ENCODE measurements around the gene LYZ.

The LYZ gene

DNA sequence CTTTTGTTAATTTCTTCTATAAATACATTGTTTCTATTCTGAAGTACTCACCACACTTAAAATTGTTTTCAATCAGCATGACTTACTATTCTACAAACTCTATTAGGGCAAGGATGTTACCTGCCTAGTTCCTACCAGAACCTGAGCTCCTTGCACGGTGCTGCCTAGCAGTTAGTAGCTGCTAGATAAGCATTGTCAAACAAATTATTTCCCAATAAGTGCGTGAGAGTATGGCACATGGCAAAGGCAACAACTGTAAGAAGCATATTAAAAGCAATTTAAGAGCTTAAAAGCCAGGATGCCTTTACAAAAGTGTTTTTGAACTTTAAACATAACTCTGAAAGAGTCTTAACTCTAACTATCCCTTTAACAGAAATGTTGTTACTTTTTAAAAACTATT is 8.2 kb upstream of the LYZ start:
- no peak for DNase-seq

DNA sequence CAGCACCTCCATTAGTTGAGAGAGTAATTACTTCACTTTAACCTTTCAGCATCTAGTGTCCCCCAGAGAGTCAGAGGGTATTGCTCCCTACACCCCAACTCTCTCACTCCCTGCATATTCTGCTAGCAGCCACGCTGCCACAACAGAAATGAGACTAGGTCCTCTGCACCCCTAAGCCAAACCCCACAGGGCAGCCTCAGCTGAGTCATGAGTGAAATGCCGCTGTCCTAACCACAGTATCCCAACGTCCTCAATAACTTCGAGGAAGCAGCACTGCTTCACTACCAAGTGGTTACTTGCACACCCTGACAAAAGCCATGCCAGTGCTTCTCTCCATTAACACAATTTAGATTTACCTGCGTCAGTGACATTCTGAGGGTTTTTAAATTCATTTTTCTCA is 6.9 kb upstream of the LYZ start:
- no peak for DNase-seq

DNA sequence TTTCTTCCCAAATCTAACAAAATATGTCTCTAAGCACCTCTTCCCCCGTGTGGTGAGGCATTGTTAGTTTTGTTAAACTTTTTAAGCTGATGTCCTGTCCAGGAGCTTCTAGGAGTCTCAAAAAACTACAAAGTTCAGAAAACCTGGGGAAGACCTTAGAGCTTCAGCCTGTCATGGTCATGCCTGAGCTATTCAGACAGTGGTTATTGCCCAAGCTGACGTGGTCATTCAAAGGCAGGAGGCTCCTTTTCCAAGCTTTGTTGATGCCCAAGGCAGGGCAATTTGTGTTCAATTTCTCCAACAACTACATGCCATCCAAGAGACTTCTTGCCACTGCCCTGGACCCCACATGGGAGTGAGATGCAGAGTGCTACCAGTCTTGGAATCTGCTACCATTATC is 5.8 kb upstream of the LYZ start:
- no peak for DNase-seq

DNA sequence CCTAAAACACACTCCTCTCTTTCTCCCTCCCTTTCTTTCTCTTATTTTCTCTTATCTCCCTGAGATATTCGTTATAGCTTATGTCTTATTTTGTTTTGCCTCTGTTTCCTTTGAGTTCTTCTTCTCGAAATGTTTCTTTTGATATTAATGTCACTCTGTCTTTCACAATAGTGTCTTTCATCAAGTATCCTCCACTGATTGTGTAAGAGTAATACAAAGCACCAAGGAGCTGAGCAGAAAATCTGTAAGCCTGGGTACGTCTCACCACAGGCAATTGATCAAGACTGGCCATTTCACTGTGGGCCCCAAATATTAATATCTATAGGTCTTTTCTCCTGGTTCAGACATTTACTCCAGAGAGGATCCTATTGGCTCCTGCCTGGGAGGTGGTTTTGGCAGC is 4.8 kb upstream of the LYZ start:
- DNase-seq = no peak

DNA sequence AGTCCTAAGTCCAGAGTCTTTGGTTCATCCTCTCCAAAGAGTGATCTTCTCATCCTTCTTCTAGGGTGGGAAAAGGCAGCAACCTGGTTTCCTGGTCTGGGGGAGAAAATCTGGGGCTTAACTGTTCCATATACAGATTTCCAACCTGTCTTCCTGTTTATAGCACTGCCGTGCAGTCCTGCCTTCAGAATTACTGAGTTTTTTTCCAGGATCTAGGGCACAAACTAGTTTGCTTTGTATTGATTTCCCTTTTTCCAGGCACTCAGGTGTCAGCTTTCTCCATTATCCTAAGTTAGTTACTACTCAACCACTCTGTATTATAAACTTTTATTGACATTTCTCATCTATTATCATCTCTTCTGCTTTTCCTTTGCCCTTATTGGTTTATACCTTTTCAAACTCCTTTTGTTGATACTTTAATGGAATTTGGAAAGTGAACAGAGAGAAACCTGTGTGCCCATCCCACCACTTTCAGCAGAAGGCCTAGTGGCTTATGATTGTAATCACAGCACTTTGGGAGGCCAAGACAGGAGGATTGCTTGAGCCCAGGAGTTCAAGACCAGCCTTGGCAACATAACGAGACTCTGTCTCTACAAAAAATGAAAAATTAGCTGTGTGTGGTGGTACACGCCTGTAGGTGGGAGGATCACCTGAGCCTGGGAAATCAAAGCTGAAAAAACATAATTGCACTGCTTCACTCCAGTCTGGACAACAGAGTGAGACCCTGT is 4.1 kb upstream of the LYZ start:
- no peak for DNase-seq

DNA sequence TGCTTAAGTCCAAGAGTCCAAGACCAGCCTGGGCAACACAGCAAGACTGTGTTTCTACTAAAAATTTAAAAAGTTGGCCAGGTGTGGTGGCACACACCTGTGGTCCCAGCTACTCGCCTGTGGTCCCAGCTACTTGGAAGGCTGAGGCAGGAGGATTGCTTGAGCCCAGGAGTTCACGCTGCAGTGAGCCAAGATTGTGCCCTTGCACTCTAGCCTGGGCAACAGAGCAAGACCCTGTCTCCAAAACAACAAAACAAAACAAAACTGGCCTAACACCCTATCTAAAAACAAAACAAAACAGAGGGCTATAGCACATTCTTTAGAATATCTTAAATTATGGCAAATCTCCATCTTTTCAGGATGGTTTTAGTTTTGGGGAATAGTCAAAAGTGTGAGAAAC is 3.1 kb upstream of the LYZ start:
- no peak for DNase-seq

DNA sequence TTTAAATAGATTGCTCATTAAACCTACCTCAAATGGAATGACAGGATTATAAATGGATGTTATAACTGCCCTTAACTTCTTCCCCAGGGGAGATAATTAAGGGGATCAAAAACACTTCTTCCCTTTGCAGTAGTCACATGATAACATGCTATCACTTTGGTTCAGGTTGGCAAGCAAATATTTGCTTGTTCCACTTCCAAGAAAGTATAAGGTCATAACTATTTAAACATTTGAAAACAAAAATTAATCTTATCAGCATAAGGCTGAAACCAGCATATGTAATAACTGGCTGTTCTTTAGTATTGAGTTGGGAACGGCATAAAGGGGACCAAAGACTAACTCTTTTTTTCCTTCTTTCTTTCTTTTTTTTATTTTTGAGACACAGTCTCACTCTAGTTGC is 2.4 kb upstream of the LYZ start:
- DNase-seq = no peak

DNA sequence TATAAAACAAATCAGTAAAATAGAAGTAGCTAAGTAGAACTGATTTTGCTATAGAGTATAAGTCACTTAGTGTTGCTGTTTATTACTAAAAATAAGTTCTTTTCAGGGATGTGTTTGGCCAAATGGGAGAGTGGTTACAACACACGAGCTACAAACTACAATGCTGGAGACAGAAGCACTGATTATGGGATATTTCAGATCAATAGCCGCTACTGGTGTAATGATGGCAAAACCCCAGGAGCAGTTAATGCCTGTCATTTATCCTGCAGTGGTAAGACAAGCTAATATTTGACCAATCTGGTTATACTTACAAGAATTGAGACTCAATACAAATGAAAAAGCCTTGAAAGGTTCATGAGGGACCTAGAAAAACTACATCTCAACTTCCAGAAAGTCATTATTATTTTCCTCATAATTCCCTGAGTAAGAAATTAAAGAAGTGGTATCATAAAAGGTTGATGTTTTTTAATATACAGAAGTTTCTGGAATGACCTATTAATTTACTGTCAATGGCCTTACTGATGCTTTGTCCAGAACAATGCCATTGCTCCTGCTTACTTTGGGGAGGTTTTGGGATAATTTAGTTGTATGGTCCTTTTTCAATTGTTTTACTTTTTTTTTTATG is 1.9 kb downstream of the LYZ start:
- no peak for DNase-seq

DNA sequence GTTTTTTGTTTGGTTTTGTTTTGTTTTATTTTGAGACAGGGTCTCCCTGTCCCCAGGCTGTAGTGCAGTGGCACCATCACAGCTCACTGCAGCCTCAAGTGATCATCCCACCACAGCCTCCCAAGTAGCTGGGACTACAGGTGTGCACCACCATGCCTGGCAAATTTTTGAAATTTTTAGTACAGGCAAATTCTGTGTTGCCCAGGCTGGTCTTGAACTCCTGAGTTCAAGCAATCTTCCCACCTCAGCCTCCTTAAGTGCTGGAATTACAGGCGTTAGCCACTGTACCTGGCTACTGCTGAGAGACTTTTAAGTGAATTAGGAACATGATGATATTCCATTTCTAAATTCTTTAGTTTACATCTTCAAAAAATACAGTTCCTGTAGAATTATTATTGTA is 2.6 kb downstream of the LYZ start:
- DNase-seq = no peak

DNA sequence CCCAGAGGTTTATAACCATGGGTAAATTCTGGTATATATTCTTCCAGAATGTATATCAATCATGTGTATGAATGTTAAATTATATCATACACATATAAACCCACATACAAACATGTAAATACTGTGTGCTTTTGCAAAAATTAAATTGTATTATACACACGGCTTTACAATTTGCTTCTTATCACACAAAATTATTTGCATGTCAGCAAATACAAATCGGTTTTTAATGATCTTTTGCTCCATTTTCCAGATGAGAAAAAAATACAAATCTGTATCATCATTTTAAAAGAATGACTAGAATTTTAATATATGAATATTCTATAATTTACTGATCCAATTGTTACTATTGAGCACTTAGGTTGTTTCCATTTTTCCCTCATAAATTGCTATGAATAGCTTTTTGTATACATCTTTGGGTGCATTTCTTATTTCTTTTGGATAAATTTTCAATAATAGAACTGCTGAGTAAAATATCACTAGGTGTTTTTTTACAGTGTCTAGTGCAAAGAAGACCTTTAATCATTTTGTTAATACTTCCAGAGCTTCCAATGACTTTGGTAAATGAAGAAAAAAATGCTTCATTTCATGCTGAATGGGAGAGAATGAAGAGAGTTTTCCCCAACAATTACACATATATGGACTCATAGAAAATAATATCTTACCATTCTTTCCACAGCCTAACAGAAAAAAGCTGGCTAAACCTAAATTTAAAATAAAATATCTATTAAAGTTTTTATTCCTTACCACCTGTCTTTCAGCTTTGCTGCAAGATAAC is 3.5 kb downstream of the LYZ start:
- no peak for DNase-seq

DNA sequence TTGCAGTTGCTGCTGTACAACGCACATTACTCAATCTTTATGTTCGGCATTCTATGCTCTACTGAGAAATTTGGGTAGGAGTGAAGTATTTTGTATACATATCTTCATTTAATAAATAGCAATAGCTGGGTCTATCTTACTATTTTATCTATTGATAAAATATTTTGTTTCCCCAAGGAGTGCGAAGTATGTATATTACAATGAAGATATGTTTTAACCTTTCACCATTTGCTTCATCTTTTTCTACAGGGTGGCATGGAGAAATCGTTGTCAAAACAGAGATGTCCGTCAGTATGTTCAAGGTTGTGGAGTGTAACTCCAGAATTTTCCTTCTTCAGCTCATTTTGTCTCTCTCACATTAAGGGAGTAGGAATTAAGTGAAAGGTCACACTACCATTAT is 4.7 kb downstream of the LYZ start:
- DNase-seq = no peak

DNA sequence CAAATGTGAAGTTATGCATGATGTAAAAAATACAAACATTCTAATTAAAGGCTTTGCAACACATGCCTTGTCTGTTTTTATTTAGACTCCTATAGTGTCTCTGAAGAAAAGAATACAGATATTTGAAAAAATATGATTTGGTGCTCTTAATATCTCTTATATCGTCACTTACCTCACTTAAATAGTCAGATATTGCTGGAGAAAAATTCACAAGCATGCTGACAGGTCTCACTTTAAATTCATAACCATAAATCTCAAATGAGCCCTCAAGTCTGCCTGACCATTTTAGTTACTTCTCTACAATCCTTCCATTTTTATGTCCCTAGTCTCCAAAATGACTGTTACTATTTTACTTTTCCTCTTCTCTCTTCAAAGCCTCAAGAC is 6.0 kb downstream of the LYZ start:
- DNase-seq = no peak

DNA sequence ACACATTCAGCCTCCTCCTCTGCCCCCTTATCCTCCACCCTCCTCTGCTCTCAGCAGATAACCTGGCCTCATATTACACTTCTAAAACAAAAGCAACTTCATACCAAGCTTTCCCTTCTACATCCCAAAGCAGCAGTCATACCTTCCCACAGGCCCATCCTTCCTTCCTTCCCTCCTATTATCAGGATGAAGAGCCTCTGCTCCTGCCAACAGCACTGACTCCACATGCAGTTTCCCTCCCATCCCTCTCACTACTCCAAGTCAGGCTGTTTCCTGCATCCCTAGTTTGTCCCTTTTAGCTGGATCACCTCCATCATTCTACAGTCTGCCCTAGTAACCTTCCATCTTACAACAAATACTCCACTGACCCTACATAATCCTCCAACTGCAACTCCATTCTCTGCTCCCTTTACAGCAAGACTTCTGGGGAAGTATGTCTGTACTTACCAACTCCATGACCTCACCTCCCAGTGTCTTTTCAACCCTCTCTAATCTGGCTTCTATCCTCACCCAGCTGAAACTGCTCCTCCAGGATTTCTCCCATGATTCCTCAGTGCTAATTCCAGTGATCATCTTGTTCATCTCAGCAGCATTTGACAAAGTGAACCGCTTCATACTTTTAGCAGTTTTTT is 6.5 kb downstream of the LYZ start:
- no peak for DNase-seq

DNA sequence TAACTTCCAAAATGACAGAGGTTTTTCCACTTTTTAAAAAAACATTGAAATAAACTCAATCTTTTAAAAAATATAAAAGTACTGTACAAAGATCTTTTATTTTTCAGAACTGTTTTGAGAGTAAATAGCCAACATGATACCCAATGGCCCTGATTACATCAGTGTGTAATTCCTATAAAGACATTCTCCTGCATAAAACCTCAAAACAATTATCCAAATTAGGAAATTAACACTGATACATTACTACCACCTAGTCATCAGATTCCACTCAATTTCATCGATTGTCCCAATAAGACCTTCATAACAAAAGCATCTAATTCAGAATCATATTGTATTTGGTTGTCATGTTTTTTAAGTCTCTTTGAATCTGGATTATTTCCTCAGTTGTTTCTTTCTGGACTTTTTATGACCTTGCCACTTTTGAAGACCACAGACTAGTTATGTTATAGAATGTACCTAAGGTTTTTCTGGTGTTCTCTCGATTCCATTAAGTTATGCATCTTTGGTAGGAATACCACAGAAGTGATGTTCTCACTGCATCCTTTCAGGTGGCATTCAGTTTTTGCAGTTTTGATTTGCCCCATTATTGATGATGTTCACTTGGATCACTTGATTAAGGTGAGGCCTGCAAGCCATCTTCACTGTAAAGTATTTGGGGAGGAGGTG is 7.3 kb downstream of the LYZ start:
- no peak for DNase-seq

DNA sequence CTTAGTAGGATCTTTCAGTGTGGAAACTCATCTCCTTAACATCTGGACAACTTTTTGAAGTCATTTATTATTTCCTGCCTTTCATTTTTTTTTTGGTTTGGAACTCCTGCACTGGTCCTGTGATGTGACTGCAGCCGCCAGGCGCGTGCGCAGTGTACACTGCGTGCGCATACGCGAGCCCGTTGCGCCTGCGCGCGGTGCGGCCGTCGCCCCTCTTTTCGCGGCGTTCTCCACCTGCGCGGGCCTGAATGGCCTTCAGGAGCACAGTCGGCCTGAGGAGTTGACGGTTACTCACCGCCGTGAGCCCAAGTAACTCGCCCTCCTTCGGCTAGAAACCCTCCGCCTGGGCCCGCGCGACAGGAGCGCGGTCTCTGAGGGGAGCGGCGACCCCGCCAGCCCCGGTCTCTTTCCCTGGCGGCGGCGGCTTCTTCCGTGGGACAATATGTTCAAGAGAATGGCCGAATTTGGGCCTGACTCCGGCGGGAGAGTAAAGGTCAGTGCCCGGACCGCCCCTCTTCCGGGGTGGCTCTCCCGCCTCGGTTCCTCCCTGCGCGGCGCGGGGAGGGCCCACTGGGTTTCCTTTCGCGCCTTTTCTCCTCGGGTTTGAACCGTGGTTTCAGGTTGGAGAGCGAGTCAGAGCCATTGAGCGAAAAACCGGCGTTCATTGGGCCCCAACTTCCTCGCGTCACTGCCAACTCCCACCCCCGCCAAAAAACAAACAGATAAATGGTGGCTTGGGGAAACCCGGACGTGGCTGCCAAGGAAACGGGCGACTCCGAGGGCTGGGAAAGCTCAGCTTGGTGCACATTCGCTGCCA is 11.6 kb downstream of the LYZ start, which contains the start of gene YEATS4:
Gene YEATS4, plus strand, starts transcription at position 213 of the 817 bp plus-strand sequence. Its CDS starts 230 bp downstream, at position 443.
- peak; percentile 89 for DNase-seq

DNA sequence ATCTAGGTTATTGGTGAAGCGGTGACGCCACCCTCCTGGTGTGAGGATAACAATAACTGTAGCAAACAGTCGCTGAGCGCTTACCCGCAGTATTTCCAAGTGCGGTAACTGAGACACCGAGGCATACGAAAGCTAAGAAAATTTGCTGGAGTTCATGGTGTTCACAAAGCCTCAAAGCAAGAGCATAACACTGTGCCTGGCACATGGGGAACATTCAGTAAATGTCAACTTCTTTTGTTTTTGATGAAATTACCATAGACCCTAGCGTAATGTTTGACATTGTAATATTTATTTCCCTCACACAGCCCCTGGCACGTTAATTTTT is 12.1 kb downstream of the LYZ start:
- DNase-seq = no peak

DNA sequence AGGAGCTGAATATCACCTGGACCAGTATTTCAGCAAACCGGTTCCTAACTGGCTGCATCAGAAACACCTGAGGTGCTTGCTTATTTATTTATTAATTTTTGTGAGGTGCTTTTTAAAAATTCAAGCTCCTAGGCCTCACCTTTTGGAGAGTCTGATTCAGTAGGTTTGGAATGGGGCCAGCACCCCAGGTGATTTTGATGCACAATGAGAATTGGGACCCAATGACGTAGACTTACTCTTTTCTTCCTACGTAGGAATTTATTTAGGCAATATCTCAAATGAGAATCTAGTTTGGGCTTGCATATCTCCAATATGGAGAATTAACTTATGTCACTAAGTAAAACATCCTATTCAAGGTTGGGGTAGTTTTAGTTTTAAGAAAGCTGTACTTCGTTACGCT is 18.6 kb downstream of the LYZ start:
- DNase-seq = no peak

DNA sequence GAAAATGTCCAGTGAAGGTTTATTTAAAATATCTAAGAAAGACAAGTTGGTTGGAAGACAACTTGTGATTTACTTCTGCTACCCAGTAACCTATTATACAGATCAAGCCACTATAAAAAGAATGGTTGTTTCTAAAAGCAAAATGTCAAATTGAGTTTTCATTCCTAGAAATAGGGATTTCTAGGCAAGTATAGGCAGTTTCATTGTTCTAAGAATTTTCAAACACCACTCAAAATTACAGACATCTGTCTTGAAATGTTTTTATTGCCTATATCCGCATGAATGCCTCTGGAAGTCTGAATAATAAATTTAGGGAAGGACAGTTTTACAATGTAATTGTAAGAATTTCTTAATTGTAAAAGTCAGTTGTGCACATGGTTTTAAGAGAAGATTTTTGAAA is 20.0 kb downstream of the LYZ start:
- no peak for DNase-seq

DNA sequence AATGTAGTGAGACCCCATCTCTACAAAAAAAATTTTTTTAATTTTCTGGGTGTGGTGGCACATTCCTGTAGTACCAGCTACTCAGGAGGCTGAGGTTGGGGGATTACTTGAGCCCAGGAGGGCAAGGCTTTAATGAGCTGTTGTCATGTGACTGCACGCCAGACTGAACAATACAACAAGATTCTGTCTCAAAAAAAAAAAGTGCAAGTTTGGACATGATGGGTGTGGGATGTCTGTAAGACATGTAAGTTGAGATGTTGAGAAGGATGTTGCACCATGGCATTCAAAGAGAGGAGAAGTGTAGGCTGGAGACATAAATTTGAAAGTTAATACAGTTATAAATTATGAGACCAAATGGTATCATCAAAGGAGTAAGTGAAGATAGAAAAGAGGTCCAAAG is 34.9 kb downstream of the LYZ start:
- DNase-seq = no peak

DNA sequence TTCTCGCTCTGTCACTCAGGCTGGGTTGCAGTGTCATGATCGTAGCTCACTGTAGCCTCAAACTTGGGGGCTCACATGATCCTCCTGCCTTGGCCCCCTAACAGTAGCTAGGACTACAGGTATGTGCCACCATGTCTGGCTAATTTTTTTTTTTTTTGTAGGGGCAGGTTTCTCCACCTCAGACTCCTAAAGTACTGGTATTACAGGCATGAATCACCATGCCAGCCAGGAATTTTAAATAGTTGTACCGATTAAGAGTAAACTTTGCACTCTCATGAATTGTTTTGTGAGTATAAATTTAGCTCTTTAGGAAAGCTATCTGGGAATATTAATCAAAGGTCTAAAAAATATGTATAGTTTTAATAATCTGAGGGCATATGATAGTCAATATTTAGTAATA is 36.9 kb downstream of the LYZ start:
- no peak for DNase-seq

DNA sequence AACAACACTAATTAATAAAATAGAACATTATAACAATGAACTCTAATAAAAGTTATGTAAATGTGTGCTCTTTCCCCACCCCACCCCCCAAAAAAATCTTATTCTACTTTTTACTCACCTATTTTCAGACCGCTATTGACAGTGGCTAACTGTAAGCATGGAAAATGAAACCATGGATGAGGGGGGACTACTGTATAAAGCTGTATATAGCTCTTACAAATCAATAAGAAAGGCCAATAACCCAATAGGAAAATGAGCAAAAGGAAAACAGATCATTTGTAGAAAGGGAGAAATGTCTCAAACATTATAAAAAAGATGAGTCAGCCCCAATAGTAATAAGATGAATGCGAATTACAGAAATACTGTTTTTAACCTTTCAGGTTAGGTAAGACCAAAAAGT is 38.7 kb downstream of the LYZ start:
- no peak for DNase-seq

DNA sequence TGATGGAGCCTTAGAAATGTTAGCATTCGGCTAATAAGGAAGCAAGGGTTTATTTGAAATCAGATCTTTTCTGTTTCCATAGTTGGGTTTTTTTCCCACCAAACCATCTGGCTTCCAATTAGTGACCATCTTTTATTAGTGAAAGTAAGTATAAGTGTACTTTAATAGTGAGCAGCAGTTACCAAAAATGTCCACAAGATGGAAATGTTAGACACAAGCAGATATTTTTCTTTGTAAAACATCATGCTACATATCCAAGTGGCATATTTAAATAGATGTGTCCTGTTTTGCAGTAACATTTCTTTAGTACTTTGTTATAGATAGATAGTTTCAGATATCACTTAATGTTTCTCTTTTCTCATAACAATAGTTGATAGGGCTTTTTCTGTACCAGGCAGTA is 40.2 kb downstream of the LYZ start:
- no peak for DNase-seq
